GM18499 (cell line): Measurements from ENCODE around the gene PGAP2.
"Not testable (repeated sequence)": the region's sequence is repeated elsewhere in the genome, so short reads cannot be mapped to it uniquely, and the experiment has no call there.

Source experiments
- ATAC-seq: cut with Tn5 transposase; IDR thresholded peaks from one replicate; pipeline ENCODE4 v1.9.1; 2021; ENCODE audit warnings: moderate number of reproducible peaks; ENCODE audit not compliant: insufficient read depth, unreplicated experiment

Gene PGAP2

GRCh38 chr11:3807909-3808860 is at the start of gene PGAP2:
Gene PGAP2 (plus strand): TSS chr11:3808560. CDS start chr11:3811260, 2,700 bp downstream.
- ATAC-seq, result no peak

GRCh38 chr11:3764266-3764665 is 44.1 kb upstream of the PGAP2 start:
- ATAC-seq, result no peak

GRCh38 chr11:3766836-3767235 is 41.5 kb upstream of the PGAP2 start:
- not testable (repeated sequence) for ATAC-seq

- no peak for ATAC-seq
Observed at GRCh38 chr11:3767536-3767935, 40.8 kb upstream of the PGAP2 start.

- no peak for ATAC-seq
Observed at GRCh38 chr11:3773180-3773579, 35.2 kb upstream of the PGAP2 start.

- no peak for ATAC-seq
Observed at GRCh38 chr11:3775736-3776406, 32.5 kb upstream of the PGAP2 start.

- no peak for ATAC-seq
Observed at GRCh38 chr11:3781423-3781822, 26.9 kb upstream of the PGAP2 start.

GRCh38 chr11:3782963-3783362 is 25.4 kb upstream of the PGAP2 start:
- no peak for ATAC-seq

- no peak for ATAC-seq
Observed at GRCh38 chr11:3783611-3784010, 24.7 kb upstream of the PGAP2 start.

GRCh38 chr11:3786781-3787428 is 21.5 kb upstream of the PGAP2 start:
- ATAC-seq, result no peak

- ATAC-seq, result not testable (repeated sequence)
Observed at GRCh38 chr11:3794387-3794786, 14.0 kb upstream of the PGAP2 start.

- ATAC-seq, result no peak
Observed at GRCh38 chr11:3795131-3796001, 13.0 kb upstream of the PGAP2 start.

GRCh38 chr11:3796002-3796311 is 12.4 kb upstream of the PGAP2 start:
- ATAC-seq, result no peak

GRCh38 chr11:3796346-3796745 is 12.0 kb upstream of the PGAP2 start:
- ATAC-seq, result no peak

GRCh38 chr11:3796801-3797328 is 11.5 kb upstream of the PGAP2 start:
- ATAC-seq, result peak; percentile 11

GRCh38 chr11:3797329-3798090 is 10.8 kb upstream of the PGAP2 start, which contains the start of gene NUP98:
Gene NUP98 (minus strand): TSS chr11:3797554. CDS start chr11:3782117, 15,437 bp downstream.
- ATAC-seq, result peak; percentile 92

GRCh38 chr11:3799143-3799542 is 9.2 kb upstream of the PGAP2 start:
- ATAC-seq, result no peak

GRCh38 chr11:3799873-3800272 is 8.5 kb upstream of the PGAP2 start:
- ATAC-seq, result no peak
